IMR-90 (cell line): ENCODE results near the gene SLC37A1. TPM values are rescaled to one million over a fixed set of nuclear protein-coding genes. Genes with fewer than 3 reads are reported as not detected.

ENCODE experiments used
- ATAC-seq: fragments of 200-7000 bp; cut with Tn5 transposase; 2 replicates; pipeline ENCODE4 v1.9.1; 2020; ENCODE audit warnings: low read depth, mild to moderate bottlenecking, moderate library complexity
- BruUV-seq: library from RNA; stranded (reverse); fragments of 400-500 nt; replicated peaks from 2 replicates; lab custom pipeline; 2021; lab: Mats Ljungman, UMichigan
- CTCF ChIA-PET: fragments of 300-600 bp; formaldehyde crosslinking; extraction: SDS; loops from one replicate; lab custom pipeline; 2021; ENCODE audit warnings: antibody characterized with exemption; lab: Yijun Ruan, JAX
- POLR2A ChIA-PET: fragments of 300-600 bp; sonication (Branson Sonifier 250); formaldehyde crosslinking; loops from one replicate; lab custom pipeline; 2022; ENCODE audit warnings: antibody characterized with exemption; ENCODE audit not compliant: unreplicated experiment; lab: Charles Lee
- DNase-seq: peaks from one replicate; pipeline ENCODE4 v3.0.0; 2013
- H2AFZ ChIP-seq: replicated peaks from 2 replicates; pipeline ENCODE3; 2013; ENCODE audit warnings: low read length, mild to moderate bottlenecking; ENCODE audit not compliant: poor library complexity
- H2AK5ac ChIP-seq: 2 replicates; pipeline ENCODE4 v1.6.1; 2013; ENCODE audit warnings: low read depth, low read length, inconsistent platforms
- H2AK9ac ChIP-seq: replicated peaks from 2 replicates; pipeline ENCODE3; 2013; ENCODE audit warnings: mild to moderate bottlenecking, low read depth, low read length, moderate library complexity; ENCODE audit not compliant: poor library complexity
- H2BK120ac ChIP-seq: 2 replicates; pipeline ENCODE4 v1.6.1; 2013; ENCODE audit warnings: low read depth, low read length, inconsistent platforms
- H2BK15ac ChIP-seq: 3 replicates; pipeline ENCODE4 v1.6.1; 2013; ENCODE audit warnings: low read depth, low read length, inconsistent platforms
- H2BK20ac ChIP-seq: 2 replicates; pipeline ENCODE4 v1.6.1; 2013; ENCODE audit warnings: low read depth, mild to moderate bottlenecking, inconsistent platforms, low read length, moderate library complexity
- H2BK5ac ChIP-seq: 2 replicates; pipeline ENCODE4 v1.6.1; 2013; ENCODE audit warnings: mild to moderate bottlenecking, low read depth, low read length, inconsistent platforms; ENCODE audit not compliant: poor library complexity, severe bottlenecking
- H3K14ac ChIP-seq: replicated peaks from 2 replicates; pipeline ENCODE4 v1.6.1; 2013; ENCODE audit warnings: low read depth, low read length, inconsistent platforms
- H3K18ac ChIP-seq: 2 replicates; pipeline ENCODE4 v1.6.1; 2013; ENCODE audit warnings: low read depth, low read length, control low read depth
- H3K23ac ChIP-seq: 2 replicates; pipeline ENCODE4 v1.6.1; 2013; ENCODE audit warnings: low read depth, low read length, inconsistent platforms
- H3K27ac ChIP-seq: 2 replicates; pipeline ENCODE4 v1.5.1; 2013; ENCODE audit warnings: mild to moderate bottlenecking, control low read depth, low read length; ENCODE audit not compliant: insufficient read depth
- H3K27me3 ChIP-seq: 2 replicates; pipeline ENCODE4 v1.6.1; 2013; ENCODE audit warnings: low read length; ENCODE audit not compliant: control insufficient read depth, insufficient read depth
- H3K36me3 ChIP-seq: 2 replicates; pipeline ENCODE4 v1.6.1; 2013; ENCODE audit warnings: low read length, mixed read lengths; ENCODE audit not compliant: control insufficient read depth, insufficient read depth
- H3K4ac ChIP-seq: 2 replicates; pipeline ENCODE4 v1.6.1; 2013; ENCODE audit warnings: low read depth, low read length, inconsistent platforms
- H3K4me1 ChIP-seq: 2 replicates; pipeline ENCODE4 v1.6.1; 2013; ENCODE audit warnings: low read length, mixed read lengths; ENCODE audit not compliant: control insufficient read depth, insufficient read depth
- H3K4me2 ChIP-seq: 2 replicates; pipeline ENCODE4 v1.6.1; 2013; ENCODE audit warnings: low read depth, mild to moderate bottlenecking, control low read depth, low read length, moderate library complexity
- H3K4me3 ChIP-seq: 2 replicates; pipeline ENCODE4 v1.5.1; 2013; ENCODE audit warnings: low read depth, mild to moderate bottlenecking, control low read depth, low read length, moderate library complexity; ENCODE audit not compliant: insufficient read depth
- H3K56ac ChIP-seq: 2 replicates; pipeline ENCODE4 v1.6.1; 2013; ENCODE audit warnings: low read length, inconsistent platforms; ENCODE audit not compliant: insufficient read depth; ENCODE audit errors: extremely low read depth
- H3K79me1 ChIP-seq, 2 experiments: 2 replicates each; pipeline ENCODE4 v1.6.1; 2013; ENCODE audit warnings: low read length in 2 of 2, inconsistent platforms in 1 of 2, low read depth in 1 of 2
- H3K9ac ChIP-seq: 2 replicates; pipeline ENCODE4 v1.6.1; 2013; ENCODE audit warnings: low read depth, low read length, control low read depth
- H3K9me1 ChIP-seq: 2 replicates; pipeline ENCODE4 v1.6.1; 2013; ENCODE audit warnings: low read length, inconsistent platforms; ENCODE audit not compliant: insufficient read depth
- H3K9me3 ChIP-seq: 2 replicates; pipeline ENCODE4 v1.6.1; 2013; ENCODE audit warnings: low read length; ENCODE audit not compliant: control insufficient read depth, insufficient read depth
- H4K20me1 ChIP-seq: 2 replicates; pipeline ENCODE4 v1.6.1; 2013; ENCODE audit warnings: low read length, inconsistent platforms; ENCODE audit not compliant: insufficient read depth
- H4K5ac ChIP-seq: 2 replicates; pipeline ENCODE4 v1.6.1; 2013; ENCODE audit warnings: mild to moderate bottlenecking, low read depth, low read length, control low read depth
- H4K8ac ChIP-seq, 2 experiments: 2 replicates each; pipeline ENCODE4 v1.6.1; 2013; ENCODE audit warnings: low read depth in 2 of 2, low read length in 2 of 2, control low read depth in 1 of 2, inconsistent platforms in 1 of 2
- H4K91ac ChIP-seq: 2 replicates; pipeline ENCODE4 v1.6.1; 2013; ENCODE audit warnings: low read depth, low read length, inconsistent platforms; ENCODE audit not compliant: insufficient read depth
- FOS ChIP-seq: fragments of 150-350 bp; IDR thresholded peaks from 2 replicates; pipeline ENCODE4 v1.6.1; 2016; ENCODE audit warnings: low read depth, low read length
- WGBS, 2 experiments: methylation state at CpG; one replicate each; pipeline versions ENCODE4 v1.1.5 to v1.1.7; 2013; ENCODE audit warnings: missing lambda C conversion rate in 2 of 2; ENCODE audit not compliant: insufficient read length in 1 of 2; ENCODE audit errors: extremely low coverage in 2 of 2; 5-methylcytosine and 5-hydroxymethylcytosine counted together
- dilution Hi-C: fragments of 300-500 bp; cut with HindIII; formaldehyde crosslinking; loops from one replicate; pipeline ENCODE4 v1.14.3; 2018; ENCODE audit warnings: low sequenced_read_pairs; ENCODE audit not compliant: unreplicated experiment
- in situ Hi-C: fragments of 300-500 bp; cut with MboI; formaldehyde crosslinking; loops from 3 replicates; pipeline ENCODE4 v1.14.3; 2019; ENCODE audit warnings: low sequenced_read_pairs, inconsistent platforms, mixed read lengths
- intact Hi-C: fragments of 100-400 bp; cut with micrococcal nuclease; formaldehyde crosslinking; loops from 2 replicates; pipeline ENCODE4 v1.10.0; 2022
- polyA plus RNA-seq, 3 experiments: library from polyadenylated mRNA; depleted of rRNA; stranded (reverse); fragments of >200 nt; gene quantifications; 2 replicates each; pipeline ENCODE4 v1.2.3, GENCODE V29; 2012; ENCODE audit warnings: low replicate concordance in 1 of 3
- total RNA-seq: library from RNA; depleted of rRNA; stranded (reverse); fragments of >200 nt; gene quantifications from 2 replicates; pipeline ENCODE4 v1.2.3, GENCODE V29; 2012
- TF ChIP-seq, protein P1 (sequence below): fragments of 150-350 bp; IDR thresholded peaks from 2 replicates; pipeline ENCODE4 v1.6.1; 2016; ENCODE audit warnings: low read depth, mild to moderate bottlenecking, low read length, moderate library complexity, borderline replicate concordance

The SLC37A1 gene
- total and polyA plus RNA-seq, 2 of the 4 experiments (the other 2 are of a cell fraction) = 0.36 to 0.48 TPM

DNA sequence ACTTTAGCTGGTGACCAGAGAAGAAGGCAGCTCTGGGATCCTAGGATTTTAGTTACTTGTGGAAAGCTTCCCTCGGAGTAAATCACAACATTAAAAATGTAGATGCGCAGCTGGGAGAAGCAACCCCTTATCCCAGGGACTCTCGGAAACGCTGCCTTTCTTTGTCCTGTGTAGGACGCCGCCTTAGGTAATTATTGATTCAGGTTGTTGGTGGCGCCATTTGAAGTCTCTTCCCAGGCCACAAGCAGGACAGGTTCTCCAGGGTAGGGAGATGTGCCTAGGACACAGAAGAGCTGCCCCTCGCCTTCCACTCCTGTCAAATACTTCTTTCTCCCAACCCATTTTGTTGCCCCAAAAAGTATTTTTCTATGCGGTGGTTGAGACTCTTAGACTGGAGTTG, 10.3 kb downstream of the SLC37A1 start:
- ATAC-seq (no peak), DNase-seq (no peak)
- CTCF ChIA-PET = no interaction called here
- Histone ChIP-seq H3K4me1 (peaks cover 5% of the 10 kb centered on the region; the same call in 1 of the 2 replicates), H3K56ac (no peak overlapping the region), H4K5ac (no peak overlapping the region), H3K4me3 (no peak overlapping the region), H3K9ac (no peak overlapping the region), H3K9me3 (no peaks in the 10 kb centered on the region), H3K36me3 (no peaks in the 10 kb centered on the region), H3K4me2 (no peak overlapping the region; the same call in 1 of the 2 replicates), H2AFZ (no peak overlapping the region), H3K23ac (no peak overlapping the region), H4K8ac (no peak overlapping the region), H2BK5ac (no peak overlapping the region), H3K4ac (no peak overlapping the region), H3K27ac (no peak overlapping the region), H4K91ac (no peak overlapping the region), H3K27me3 (peaks cover 23% of the 10 kb centered on the region), H3K14ac (no peak overlapping the region), H2BK120ac (no peak overlapping the region), H4K20me1 (no peaks in the 10 kb centered on the region; the same call in 1 of the 2 replicates), H3K9me1 (no peaks in the 10 kb centered on the region), H2BK15ac (no peak overlapping the region), H3K79me1 (no peaks in the 10 kb centered on the region), H2BK20ac (no peak overlapping the region), H2AK5ac (no peak overlapping the region), H3K18ac (no peak overlapping the region), H2AK9ac (no peak overlapping the region)
- TF ChIP-seq, protein P1, sequence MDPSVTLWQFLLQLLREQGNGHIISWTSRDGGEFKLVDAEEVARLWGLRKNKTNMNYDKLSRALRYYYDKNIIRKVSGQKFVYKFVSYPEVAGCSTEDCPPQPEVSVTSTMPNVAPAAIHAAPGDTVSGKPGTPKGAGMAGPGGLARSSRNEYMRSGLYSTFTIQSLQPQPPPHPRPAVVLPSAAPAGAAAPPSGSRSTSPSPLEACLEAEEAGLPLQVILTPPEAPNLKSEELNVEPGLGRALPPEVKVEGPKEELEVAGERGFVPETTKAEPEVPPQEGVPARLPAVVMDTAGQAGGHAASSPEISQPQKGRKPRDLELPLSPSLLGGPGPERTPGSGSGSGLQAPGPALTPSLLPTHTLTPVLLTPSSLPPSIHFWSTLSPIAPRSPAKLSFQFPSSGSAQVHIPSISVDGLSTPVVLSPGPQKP = no peak
- no peak for TF ChIP-seq FOS
- dilution Hi-C loops (no loop called here), in situ Hi-C loops (no loop called here), intact Hi-C loops (no loop called here)
- no TSS peak for BruUV-seq
- POLR2A ChIA-PET = no interaction called here
- no CpG with 5 or more reads among the region's 9 CpGs for WGBS, 2 experiments
